CD14-positive monocyte (primary cell): ENCODE data around the gene CDYL2. TPM values are rescaled to one million over a fixed set of nuclear protein-coding genes. Genes with fewer than 3 reads are reported as not detected.

Experiments used
- DNase-seq, 3 donors: peaks; one replicate each; pipeline ENCODE4 v3.0.0-alpha.2; 2011 to 2022
- H2AFZ ChIP-seq: 2 replicates; pipeline ENCODE4 v1.6.0; 2012; ENCODE audit warnings: mild to moderate bottlenecking, low read depth, low read length, inconsistent platforms; ENCODE audit not compliant: insufficient read depth, poor library complexity, severe bottlenecking
- H3K27ac ChIP-seq, 2 donors: 1 replicate in 1 of 2; 2 replicates in 1 of 2; pipeline ENCODE4 v1.5.1; 2012 to 2013; ENCODE audit warnings: low read length in 2 of 2, control low read depth in 1 of 2, inconsistent platforms in 1 of 2, low read depth in 1 of 2, mild to moderate bottlenecking in 1 of 2
- H3K27me3 ChIP-seq, 2 donors: one replicate each; pipeline versions ENCODE4 v1.6.0 to v1.6.1; 2011 to 2013; ENCODE audit warnings: low read length in 2 of 2; ENCODE audit not compliant: control insufficient read depth in 2 of 2, insufficient read depth in 2 of 2
- H3K36me3 ChIP-seq, 2 donors: replicated peaks in 1 of 2; 1 replicate in 1 of 2; 2 replicates in 1 of 2; pipeline versions ENCODE4 v1.5.1 to v1.6.1; 2012 to 2013; ENCODE audit warnings: low read length in 2 of 2, control low read depth in 1 of 2, inconsistent platforms in 1 of 2, mild to moderate bottlenecking in 1 of 2; ENCODE audit not compliant: insufficient read depth in 2 of 2, control insufficient read depth in 1 of 2
- H3K4me1 ChIP-seq, 2 donors: 1 replicate in 1 of 2; 2 replicates in 1 of 2; pipeline versions ENCODE4 v1.5.1 to v1.6.1; 2012 to 2013; ENCODE audit warnings: low read length in 2 of 2, control low read depth in 1 of 2, inconsistent platforms in 1 of 2, mild to moderate bottlenecking in 1 of 2, moderate library complexity in 1 of 2; ENCODE audit not compliant: insufficient read depth in 2 of 2, control insufficient read depth in 1 of 2
- H3K4me2 ChIP-seq: replicated peaks from 2 replicates; pipeline ENCODE3; 2012; ENCODE audit warnings: low read length, moderate library complexity, mild to moderate bottlenecking; ENCODE audit not compliant: poor library complexity, severe bottlenecking; ENCODE audit errors: extremely low read depth
- H3K4me3 ChIP-seq, 3 experiments: fragments of 200-600 bp in 1 of 3; sonication (generic) in 1 of 3; replicated peaks in 1 of 3; 1 replicate in 2 of 3; 2 replicates in 1 of 3; pipeline ENCODE4 v1.5.1; 2011 to 2013; ENCODE audit warnings: low read length in 3 of 3, mild to moderate bottlenecking in 3 of 3, control low read depth in 2 of 3, low read depth in 2 of 3, inconsistent platforms in 1 of 3, moderate library complexity in 1 of 3
- H3K79me2 ChIP-seq: 2 replicates; pipeline ENCODE4 v1.6.0; 2012; ENCODE audit warnings: mild to moderate bottlenecking, control low read depth, inconsistent platforms, low read length, moderate library complexity; ENCODE audit not compliant: insufficient read depth
- H3K9ac ChIP-seq: 2 replicates; pipeline ENCODE4 v1.6.0; 2017; ENCODE audit warnings: low read length, mild to moderate bottlenecking; ENCODE audit not compliant: insufficient read depth, poor library complexity, severe bottlenecking
- H3K9me3 ChIP-seq, 2 donors: replicated peaks in 1 of 2; 1 replicate in 1 of 2; 2 replicates in 1 of 2; pipeline versions ENCODE4 v1.5.1 to v1.6.1; 2012 to 2013; ENCODE audit warnings: low read length in 2 of 2, control low read depth in 1 of 2; ENCODE audit not compliant: control insufficient read depth in 1 of 2, insufficient read depth in 1 of 2
- H4K20me1 ChIP-seq: 2 replicates; pipeline ENCODE4 v1.6.0; 2012; ENCODE audit warnings: mild to moderate bottlenecking, low read length, control low read depth, moderate library complexity; ENCODE audit not compliant: insufficient read depth
- H3K27ac Mint-ChIP-seq, 7 donors: one replicate each; pipeline ENCODE4 v1.8.0; 2020; ENCODE audit warnings: mild to moderate bottlenecking in 7 of 7, mixed read lengths in 7 of 7, moderate library complexity in 6 of 7, inconsistent platforms in 2 of 7
- H3K27me3 Mint-ChIP-seq, 3 donors: one replicate each; pipeline ENCODE4 v1.8.0; 2021 to 2022; ENCODE audit warnings: low read depth in 3 of 3, mild to moderate bottlenecking in 3 of 3, mixed read lengths in 3 of 3, moderate library complexity in 3 of 3, inconsistent platforms in 1 of 3
- H3K36me3 Mint-ChIP-seq, 2 donors: one replicate each; pipeline ENCODE4 v1.8.0; 2020; ENCODE audit warnings: mixed read lengths in 2 of 2, inconsistent platforms in 1 of 2, mild to moderate bottlenecking in 1 of 2
- H3K4me1 Mint-ChIP-seq: one replicate; pipeline ENCODE4 v1.8.0; 2020; ENCODE audit warnings: mild to moderate bottlenecking, mixed read lengths
- H3K4me3 Mint-ChIP-seq, 2 donors: one replicate each; pipeline ENCODE4 v1.8.0; 2020; ENCODE audit warnings: mild to moderate bottlenecking in 2 of 2, mixed read lengths in 2 of 2, moderate library complexity in 1 of 2
- H3K9me3 Mint-ChIP-seq, 7 donors: one replicate each; pipeline ENCODE4 v1.8.0; 2020 to 2022; ENCODE audit warnings: mixed read lengths in 7 of 7, mild to moderate bottlenecking in 6 of 7, moderate library complexity in 6 of 7, inconsistent platforms in 2 of 7
- CTCF ChIP-seq: fragments of 200-600 bp; IDR thresholded peaks from one replicate; pipeline ENCODE4 v1.8.0; 2022; ENCODE audit warnings: antibody characterized with exemption, mild to moderate bottlenecking
- WGBS: methylation state at CpG from one replicate; pipeline ENCODE4 v1.1.5; 2013; ENCODE audit warnings: missing lambda C conversion rate; ENCODE audit not compliant: insufficient coverage; 5-methylcytosine and 5-hydroxymethylcytosine counted together
- intact Hi-C, 2 donors: fragments of 100-400 bp; cut with micrococcal nuclease; formaldehyde crosslinking; loops; one replicate each; pipeline versions ENCODE4 v1.15.0 to v1.15.1; 2023
- polyA plus RNA-seq, 3 donors: library from polyadenylated mRNA; depleted of rRNA in 1 of 3; unstranded in 2 of 3; stranded (reverse) in 1 of 3; fragments of 300-500 nt in 2 of 3; fragments of >200 nt in 1 of 3; fragmentation: Illumina TruSeq in 2 of 3; gene quantifications; 1 replicate in 2 of 3; 2 replicates in 1 of 3; pipeline ENCODE4 v1.2.3, GENCODE V29; 2012 to 2021

CDYL2 gene
- polyA plus RNA-seq, 3 donors = 0.42 to 2.6 (median 0.93) TPM

- Mint-ChIP-seq H3K4me3 (no peak overlapping the region), H3K4me1 (no peaks in the 10 kb centered on the region), H3K27ac (peak overlapping the region in 2 of 7 donors; percentile 46 to 77), H3K9me3 (peaks cover 0 to 5% (median 0%) of the 10 kb centered on the region in 7 donors), H3K27me3 (no peaks in the 10 kb centered on the region), H3K36me3 (peaks cover 15 to 40% of the 10 kb centered on the region in 2 donors)
- no peak for DNase-seq
- H3K36me3 ChIP-seq = peaks cover 0 to 34% of the 10 kb centered on the region in 2 donors
- H3K9me3 ChIP-seq = no peaks in the 10 kb centered on the region
- no peaks in the 10 kb centered on the region for H3K4me1 ChIP-seq
- H3K27ac ChIP-seq = no peak overlapping the region
- no peak overlapping the region for H3K9ac ChIP-seq
- H3K27me3 ChIP-seq = no peaks in the 10 kb centered on the region
- intact Hi-C loops = no loop called here
- no peak overlapping the region for H3K4me3 ChIP-seq
- H3K4me2 ChIP-seq = no peak overlapping the region
- no peak overlapping the region for H2AFZ ChIP-seq
- no peaks in the 10 kb centered on the region for H3K79me2 ChIP-seq
- H4K20me1 ChIP-seq = no peaks in the 10 kb centered on the region
- TF ChIP-seq CTCF = no peak
These were observed 201.5 kb downstream of the CDYL2 start for GRCh38 chr16:80602894-80603293.

GRCh38 chr16:80601182-80601581, 203.2 kb downstream of the CDYL2 start:
- 100% methylated on average over 1 of the region's 4 CpGs for WGBS
- H3K27me3 Mint-ChIP-seq = no peaks in the 10 kb centered on the region
- DNase-seq = no peak

More at GRCh38 chr16:80601182-80601581, 203.2 kb downstream of the CDYL2 start:
- H3K4me3 Mint-ChIP-seq = no peak overlapping the region
- Histone ChIP-seq H3K4me3 (no peak overlapping the region), H3K4me1 (no peaks in the 10 kb centered on the region), H4K20me1 (no peaks in the 10 kb centered on the region), H3K27me3 (no peaks in the 10 kb centered on the region), H3K27ac (no peak overlapping the region), H3K79me2 (no peaks in the 10 kb centered on the region), H3K36me3 (peaks cover 0 to 17% of the 10 kb centered on the region in 2 donors), H3K9me3 (no peaks in the 10 kb centered on the region), H2AFZ (no peak overlapping the region), H3K4me2 (no peak overlapping the region), H3K9ac (no peak overlapping the region)
- TF ChIP-seq CTCF = no peak
- no peaks in the 10 kb centered on the region for H3K4me1 Mint-ChIP-seq
- intact Hi-C loops = no loop called here
- peaks cover 0 to 9% (median 3%) of the 10 kb centered on the region in 7 donors for H3K9me3 Mint-ChIP-seq
- H3K36me3 Mint-ChIP-seq = peaks cover 5 to 23% of the 10 kb centered on the region in 2 donors
- peak overlapping the region in 1 of 7 donors; percentile 16 for H3K27ac Mint-ChIP-seq
